GM19035 (cell line): Measurements from ENCODE around the gene SPARC.
"Not testable (repeated sequence)": the region's sequence is repeated elsewhere in the genome, so short reads cannot be mapped to it uniquely, and the experiment has no call there.

Experiments
- ATAC-seq: cut with Tn5 transposase; IDR thresholded peaks from one replicate; pipeline ENCODE4 v1.9.1; 2021; ENCODE audit not compliant: unreplicated experiment

The SPARC gene

DNA sequence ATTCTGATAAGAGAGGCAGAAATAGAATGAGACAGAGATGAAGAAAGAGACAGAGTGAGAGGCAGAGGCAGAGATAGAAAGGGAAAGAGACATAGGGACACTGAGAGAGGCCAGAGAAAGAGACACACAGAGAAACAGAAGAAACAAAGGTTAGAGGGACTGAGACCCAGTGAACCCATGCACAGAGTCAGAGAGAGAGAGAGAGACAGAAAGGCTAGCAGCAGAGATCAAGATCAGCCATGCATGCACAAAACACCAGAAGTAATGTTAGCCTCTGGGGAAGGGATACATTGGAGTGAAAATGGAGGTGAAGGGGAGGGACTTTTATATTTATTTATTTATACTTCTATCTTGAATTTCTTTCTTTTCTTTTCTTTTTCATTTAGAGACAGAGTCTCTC is 14.1 kb upstream of the SPARC start:
- ATAC-seq, result no peak

DNA sequence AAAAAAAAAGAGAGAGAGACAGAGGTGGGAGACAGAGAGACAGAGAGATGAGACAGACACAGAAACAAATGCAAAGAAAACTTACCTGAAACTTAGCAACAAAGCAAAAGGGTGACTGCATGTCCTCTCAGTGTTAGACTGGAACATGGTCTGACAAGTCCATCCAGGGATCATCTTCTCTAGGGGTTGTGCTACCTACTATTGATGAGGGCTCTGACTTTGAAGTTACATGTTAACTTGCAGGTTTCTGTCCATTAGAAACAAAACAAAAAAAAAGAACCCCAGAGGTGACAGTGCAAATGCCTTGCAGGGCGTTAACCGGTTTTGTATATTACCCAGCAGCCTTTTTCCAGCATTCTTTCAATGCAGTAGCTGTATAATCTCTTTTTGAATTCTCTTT is 13.6 kb upstream of the SPARC start:
- ATAC-seq, result no peak

DNA sequence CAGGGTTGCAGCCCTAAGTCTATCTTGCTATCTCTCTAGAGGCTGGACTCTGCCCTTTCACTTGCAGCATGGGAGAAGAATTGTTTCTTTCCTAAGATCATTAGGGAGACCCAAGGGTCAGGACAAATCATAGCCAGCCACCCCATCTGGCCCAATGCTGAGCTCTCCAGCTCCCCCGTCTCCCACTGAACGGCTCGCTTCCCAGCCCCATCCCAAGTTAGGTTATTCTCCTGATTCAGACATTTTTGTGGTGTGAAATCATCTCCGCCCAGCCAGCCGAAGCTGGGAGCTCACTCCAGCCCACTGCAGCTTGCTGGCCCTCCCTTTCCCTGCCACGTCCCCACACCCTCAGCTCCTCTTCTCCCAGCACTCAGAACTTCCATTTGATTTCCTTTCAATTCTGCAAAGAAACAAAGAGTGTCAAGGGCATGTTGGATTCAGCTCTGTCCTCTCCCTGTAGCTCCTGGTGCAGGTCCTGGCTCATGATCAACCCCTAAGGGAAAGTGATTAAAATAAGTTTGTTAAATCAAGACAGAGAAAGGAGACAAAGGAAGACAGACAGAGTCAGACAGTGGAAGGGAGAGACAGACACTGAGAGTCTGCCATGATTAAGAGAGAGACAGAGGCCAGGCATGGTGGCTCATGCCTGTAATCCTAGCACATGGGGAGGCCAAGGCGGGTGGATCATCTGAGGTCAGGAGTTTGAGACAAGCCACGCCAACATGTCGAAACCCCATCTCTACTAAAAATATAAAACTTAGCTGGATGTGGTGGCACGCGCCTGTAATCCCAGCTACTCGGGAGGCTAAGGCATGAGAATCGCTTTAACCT is 12.6 kb upstream of the SPARC start:
- ATAC-seq, result no peak

DNA sequence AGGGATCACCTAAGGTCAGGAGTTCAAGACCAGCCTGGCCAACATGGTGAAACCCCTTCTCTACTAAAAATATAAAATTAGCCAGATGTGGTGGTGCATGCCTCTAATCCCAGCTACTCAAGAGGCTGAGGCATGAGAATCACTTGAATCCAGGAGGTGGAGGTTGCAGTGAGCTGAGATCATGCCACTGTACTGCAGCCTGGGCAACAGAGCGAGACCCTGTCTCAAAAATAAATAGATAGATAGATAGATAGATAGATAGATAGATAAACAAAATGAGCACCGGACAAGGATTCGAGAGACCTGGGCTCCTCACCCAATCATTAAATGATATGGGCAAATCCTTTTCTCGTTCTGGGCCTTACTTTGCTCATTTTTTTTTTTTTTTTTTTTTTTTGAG is 11.4 kb upstream of the SPARC start:
- ATAC-seq, result not testable (repeated sequence)

DNA sequence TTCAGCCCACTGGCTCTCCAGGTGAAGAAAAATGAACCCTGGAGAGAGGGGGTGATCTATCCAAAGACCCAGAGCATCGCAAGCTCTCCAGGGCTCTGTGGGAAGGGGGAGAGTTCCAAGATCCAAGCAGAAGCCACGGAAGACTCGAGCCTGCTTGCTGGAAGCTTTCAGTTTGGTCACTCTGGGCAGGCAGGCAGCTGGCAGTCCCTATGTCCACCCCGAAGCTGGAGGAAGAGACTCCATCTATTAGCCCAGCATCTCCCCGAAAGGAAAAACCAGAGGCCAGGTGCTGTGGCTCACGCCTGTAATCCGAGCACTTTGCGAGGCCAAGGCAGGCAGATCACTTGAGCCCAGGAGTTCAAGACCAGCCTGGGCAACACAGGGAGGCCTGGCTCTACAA is 10.7 kb upstream of the SPARC start:
- ATAC-seq, result no peak

DNA sequence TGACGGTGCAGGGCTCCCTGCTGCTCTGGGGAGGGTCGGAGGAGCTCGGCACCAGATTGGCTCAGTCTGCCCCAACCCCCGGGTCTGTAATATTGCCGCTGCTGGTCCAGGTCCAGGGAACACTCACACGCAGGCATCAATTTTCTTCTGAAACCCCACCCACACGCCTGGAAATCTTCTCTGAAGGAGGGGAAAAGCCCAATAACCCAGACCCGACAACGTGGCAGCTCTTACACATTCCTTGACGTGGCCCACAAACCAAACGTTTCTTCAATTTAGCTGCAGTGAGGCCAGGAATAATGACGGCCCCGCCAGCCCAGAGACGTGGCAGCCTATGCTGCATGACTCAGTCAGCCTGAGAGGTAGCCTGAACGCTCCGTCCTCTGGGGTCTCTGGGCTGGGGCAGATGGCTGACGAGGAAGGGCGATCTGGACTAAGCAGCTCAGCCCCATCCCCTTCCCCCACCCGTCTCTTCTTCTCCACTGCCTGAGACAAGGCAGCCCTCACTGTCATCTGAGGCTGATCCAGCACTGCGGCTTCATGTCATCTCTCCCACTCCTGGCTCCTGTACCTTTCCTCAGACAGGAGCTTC is 9.9 kb upstream of the SPARC start:
- no peak for ATAC-seq

DNA sequence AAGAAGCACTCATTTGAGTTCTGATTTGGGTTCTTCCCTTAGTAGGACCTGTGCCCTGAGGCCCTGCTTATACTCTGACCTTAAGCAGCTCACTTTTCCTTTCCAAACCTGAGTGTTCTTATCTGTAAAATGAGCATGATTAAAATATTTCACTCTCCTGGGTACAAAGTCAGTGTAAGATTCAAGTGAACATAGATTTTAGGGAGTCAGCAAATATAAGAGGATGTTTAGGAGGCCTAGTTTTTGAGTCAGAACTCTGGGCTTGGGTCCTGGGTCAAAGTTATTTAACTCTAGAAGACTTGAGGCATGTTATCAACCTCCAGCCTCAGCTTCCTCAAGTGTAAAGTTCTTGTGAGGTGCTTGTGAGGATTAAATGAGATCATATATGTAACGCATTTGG is 8.7 kb upstream of the SPARC start:
- ATAC-seq, result no peak

DNA sequence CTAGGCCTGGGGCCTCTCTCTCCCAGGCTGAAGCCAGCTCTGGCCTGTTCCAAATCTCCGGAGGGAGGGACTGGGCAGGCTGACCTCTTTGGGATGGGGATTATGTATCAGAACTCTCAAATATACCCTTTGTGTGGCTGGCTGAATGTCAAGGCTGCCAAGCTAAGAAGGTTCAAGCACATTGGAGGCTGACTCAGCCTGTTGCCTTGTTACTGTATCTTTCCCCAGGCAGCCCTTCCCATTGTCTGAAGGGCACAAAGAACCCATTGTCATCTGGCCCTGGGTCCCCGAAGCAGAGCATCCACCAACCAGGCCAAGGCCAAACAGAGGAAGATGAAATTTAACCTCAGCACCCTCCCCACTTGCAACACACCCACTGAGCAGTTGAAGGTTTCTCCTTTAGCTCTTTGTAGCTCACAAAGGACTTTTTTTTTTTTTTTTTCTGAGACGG is 7.3 kb upstream of the SPARC start:
- no peak for ATAC-seq

DNA sequence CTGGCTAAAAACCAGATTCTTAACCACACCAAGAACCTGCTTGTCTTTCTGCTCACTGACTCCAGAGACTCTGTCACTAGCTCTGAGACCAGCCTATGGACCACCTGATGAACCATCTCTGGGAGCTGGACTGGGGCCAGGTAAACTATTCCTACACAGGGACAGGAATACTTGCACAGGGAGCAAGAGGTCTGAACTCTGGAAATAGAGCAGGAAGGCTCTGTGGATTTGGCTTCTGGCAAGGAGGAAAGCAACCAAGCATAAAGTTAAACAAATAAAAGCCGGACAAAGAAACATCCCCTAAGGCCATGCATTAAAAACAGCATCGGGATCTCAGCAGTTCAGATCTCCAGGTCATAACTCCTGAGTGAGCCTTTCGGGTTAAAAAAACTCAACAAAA is 5.6 kb upstream of the SPARC start:
- no peak for ATAC-seq

DNA sequence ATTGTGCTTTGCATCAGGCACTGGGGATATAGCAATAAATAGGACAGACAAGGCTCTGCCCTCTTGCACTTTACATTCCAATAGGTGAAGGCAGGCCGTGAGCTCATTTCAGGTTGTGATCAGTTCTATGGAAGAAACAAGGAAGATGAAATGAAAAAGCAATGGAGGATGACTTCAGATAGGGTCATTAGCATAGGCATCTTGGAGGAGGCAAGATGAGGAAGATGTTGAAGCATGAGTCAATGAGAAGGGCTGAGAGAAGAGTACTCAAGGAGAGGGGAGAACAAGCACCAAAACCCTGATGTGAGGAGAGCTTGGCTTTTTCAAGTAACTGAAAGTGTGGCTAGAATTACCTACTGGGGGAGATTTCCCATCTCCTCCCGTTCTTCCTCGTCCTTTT is 5.0 kb upstream of the SPARC start:
- no peak for ATAC-seq

DNA sequence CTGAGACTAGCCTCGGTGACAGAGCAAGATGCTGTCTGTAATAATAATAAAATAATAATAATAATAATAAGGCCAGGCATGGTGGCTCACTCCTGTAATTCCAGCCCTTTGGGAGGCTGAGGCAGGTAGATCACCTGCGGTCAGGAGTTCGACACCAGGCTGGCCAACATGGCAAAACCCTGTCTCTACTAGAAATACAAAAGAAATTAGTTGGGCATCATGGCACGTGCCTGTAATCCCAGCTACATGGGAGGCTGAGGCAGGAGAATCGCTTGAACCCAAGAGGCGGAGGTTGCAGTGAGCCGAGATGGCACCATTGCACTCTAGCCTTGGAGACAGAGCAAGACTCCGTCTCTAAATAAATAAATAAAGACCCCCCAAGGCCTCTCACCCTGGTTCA is 2.9 kb upstream of the SPARC start:
- not testable (repeated sequence) for ATAC-seq

DNA sequence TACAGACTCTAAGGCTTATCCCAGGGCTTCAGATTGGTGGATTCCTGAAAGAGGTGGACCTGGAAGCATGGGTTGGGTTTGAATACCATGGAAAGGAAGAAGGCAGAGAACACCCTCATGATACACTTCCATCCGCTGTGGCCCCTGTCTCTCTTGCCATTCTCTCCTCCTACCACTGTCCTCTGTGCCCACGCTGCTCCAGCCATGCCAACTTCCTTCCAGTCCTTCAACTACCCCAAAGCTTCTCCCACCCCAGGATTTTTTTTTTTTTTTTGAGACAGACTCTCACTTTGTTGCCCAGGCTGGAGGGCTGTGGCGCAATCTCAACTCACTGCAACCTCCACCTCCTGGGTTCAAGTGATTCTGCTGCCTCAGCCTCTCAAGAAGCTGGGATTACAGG is 1.7 kb upstream of the SPARC start:
- ATAC-seq, result no peak

DNA sequence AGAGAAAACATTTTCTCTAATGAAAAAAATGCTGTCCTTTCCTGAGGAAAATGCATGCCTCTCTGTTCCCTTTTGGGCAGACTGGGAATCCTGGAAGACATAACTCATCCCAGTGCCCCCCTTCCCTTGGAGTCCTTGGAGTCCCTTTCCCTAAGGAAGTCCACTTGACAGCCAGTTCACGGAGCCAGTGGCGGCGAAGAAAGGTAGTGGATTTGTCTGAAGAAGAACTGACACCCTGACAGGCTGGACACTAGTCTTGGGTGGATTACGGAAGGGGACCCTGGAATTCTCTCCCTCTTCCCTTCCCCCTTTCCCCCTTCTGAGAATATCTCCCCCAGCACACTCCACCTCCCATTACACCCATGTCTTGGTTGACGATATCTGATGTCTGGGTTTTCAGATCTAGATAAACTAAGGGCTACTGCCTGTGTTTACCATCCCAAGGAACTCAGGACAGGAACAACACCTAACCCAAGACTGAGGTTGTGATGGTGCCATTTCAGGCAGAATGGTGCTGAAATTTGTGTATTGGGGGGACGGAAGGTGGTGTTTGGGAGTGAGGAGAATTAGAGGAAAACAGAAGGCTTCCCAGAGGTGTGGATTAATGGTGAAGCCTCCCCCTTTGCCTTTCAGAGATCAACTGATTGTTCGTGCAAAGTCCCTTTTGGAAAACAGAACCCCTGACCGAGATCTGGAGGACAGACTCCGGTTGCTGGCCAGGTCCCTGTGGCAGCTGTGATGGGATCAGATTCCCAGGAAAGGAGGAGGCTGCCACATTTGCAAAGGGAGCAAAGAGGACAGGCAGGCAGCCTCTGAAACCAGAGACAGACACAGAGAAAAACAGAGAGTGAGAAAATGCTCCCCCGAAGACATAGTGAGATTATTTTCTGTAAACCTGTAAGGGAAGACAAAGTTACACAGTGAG is 704 bp downstream of the SPARC start:
- no peak for ATAC-seq

DNA sequence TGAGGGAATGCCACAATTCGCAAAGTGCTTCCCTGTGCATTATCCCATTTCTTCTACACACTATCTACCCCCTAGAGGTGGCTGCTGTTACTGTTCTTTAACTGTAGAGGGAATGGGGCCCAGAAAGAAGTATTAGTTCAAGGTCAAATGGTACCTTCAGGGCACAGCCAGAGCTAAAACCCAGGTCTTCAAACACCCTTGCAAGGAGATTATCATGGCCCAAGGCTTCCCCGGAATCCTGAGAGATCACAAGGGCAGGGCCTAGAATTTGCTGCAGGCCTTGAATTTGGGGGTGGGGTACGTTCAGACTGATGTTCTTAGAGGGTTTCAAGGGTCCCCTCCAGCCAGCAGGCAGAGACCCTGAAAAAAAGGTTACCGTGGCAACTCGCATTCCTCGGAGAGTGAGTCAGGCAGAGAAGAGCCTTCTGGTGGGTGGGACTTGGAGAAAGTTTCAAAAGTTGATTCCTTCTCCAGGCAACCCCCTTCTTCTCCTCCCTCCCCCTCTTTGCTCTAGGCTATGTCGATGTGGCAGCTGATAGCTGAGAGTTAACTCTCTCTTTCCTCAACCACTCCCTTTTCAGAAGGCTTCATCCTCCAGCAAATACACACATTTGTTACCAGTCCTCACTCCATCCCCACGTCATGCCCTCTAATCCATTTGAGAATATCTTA is 1.9 kb downstream of the SPARC start:
- no peak for ATAC-seq

DNA sequence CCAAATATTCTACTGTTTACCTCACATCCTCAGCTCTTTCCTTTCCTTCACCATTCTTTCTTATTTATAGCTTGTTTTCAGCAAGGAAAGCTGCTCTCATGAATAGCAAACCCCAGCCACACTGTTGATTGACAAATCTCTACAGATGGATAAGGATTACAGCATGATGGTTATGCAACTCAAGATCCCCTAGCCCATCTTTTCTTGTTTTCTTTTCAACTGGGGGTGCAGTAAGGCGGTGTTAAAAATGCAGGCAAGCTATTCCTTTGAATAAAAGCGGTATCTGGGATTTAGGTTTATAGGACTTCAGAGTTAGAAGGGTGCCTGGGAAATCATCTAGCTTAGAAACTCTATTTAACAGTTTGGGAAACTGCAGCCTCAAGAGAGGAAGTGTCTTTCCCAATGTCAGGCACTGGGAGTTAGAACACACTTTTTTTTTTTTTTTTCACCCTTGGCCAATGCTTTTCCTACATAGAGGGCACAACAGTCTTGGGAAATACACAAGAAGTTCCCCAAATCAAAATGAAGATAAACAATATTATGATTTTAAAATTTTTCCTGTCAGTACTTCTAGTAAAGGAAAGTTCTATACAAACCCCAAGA is 2.6 kb downstream of the SPARC start:
- no peak for ATAC-seq

DNA sequence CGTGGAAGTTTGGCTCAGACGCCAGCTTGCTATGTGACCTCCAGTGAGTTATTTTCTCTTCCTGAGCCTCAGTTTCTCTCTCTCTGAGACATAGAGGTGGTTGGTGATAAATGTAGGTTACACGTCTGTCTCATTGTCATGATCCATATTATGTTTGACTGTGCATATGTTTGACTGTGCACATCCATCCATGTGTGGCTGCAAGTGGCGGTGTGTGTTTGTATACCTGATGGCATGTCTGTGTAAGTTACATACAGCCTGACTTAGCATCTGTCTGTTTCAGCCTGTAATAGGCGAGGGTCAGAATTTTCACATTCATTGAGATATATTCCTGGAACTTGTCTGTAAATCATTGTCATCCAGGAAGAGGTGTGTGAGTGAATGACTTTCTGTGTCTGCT is 3.3 kb downstream of the SPARC start:
- no peak for ATAC-seq

DNA sequence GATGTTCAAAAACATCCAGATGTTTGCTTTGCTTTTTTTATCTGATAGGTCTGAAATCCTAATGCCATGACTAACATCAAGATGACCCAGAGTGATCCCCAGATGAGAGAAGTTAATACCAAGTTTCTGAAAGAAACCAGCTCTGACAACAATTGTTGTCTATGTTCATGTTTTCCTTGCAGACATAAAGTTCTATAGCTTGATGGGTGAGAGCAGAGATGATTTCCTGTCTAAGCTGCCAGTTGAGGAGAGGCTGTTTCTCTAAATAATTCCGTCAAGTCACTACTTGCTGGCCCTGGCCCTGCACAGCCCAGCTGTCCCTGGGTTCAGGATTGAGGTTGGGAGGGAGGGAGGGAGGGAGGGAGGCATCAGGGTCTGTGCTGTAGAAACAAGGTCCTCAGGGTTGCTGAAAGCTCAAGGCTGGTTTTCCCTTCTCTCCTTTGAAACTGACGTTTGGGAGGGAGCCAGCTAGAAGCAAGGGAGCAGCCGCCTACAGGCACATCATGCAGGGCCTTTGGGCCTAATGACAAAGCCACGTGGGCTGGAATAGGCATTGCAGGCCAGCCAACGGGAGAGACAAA is 3.9 kb downstream of the SPARC start:
- ATAC-seq, result no peak

DNA sequence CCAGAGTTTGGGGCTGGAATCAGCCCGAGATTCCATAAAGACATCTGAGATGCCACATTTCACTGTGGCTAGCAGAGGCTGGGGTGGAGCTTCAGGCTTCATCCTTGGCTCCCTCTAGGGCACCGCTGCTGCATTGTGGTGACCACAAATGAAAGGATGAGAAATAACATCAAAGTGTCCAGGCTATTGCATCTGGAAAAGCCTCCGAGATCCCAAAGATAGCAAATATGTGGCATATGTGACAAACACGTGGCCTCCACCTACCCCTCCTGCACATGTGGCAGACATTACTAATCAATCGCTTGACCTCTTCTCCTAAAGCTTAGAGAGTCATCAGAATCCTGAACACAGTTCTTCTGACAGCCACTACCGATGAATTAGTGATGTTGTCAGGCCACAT is 4.5 kb downstream of the SPARC start:
- ATAC-seq, result no peak

DNA sequence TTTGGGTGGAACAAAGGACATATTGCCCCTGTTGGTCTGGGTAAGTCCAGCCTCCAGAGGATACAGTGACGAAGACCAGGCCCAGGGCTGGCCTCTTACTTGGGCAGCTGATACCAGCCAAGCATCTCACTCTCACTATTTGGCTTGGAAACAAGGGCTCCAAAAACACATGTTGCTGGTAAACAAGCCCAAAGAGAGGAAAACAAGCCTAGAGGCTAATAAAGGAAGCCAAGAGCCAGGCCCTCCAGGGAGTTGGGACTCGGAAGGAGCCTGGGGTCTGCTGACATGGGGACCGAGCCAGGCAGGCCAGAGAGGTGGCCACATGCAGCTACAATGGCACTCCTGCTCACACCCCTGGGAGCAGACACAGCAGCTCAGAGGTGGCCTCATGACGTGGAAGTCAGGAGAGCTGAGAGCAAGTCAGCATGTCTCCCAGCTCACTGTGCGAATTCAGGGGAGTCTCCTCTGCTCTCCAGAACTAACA is 5.7 kb downstream of the SPARC start:
- no peak for ATAC-seq

DNA sequence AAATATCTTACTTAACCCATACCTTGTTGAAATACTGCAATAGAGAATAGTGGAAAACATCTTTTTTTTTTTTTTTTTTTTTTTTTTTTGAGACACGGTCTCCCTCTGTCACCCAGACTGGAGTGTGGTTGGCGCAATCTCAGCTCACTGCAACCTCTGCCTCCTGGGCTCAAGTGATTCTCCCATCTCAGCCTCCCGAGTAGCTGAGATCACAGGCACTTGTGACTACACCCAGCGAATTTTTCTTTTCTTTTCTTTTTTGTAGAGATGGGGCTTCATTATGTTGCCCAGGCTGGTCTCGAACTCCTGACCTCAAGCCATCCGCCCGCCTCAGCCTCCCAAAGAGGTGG is 6.6 kb downstream of the SPARC start:
- not testable (repeated sequence) for ATAC-seq
